ENCODE results near the gene BRSK1. TPM values are rescaled to one million over a fixed set of nuclear protein-coding genes. Genes with fewer than 3 reads are reported as not detected.

Gene BRSK1
- total RNA-seq, 1 experiment from 2014 or later, result 8.7 TPM

- POLR2A ChIA-PET (ENCODE audit: unreplicated experiment), result interaction anchor here (0.6 kb wide), 1 partner anchor 14 kb away, joined by 3 read pairs; no protein-coding TSS in a partner anchor
- Histone ChIP-seq H3K27me3 (ENCODE audit: low read length) (peaks cover 17% of the 10 kb centered on the region), H3K79me2 (ENCODE audit: low read length) (no peaks in the 10 kb centered on the region), H3K9me3 (ENCODE audit: low read length) (no peaks in the 10 kb centered on the region), H3K4me3 (ENCODE audit: low read length) (no peak overlapping the region), H3F3A (ENCODE audit: low read length, unreplicated experiment) (no peaks in the 10 kb centered on the region), H3K4me1 (ENCODE audit: insufficient read depth, low read length) (peaks cover 45% of the 10 kb centered on the region), H3K4me2 (ENCODE audit: low read length) (peak overlapping the region; percentile 19), H3K27ac (ENCODE audit: low read length) (no peak overlapping the region), H2AFZ (ENCODE audit: low read length) (peak overlapping the region; percentile 5; the same call in 1 of the 2 replicates), H3K36me3 (ENCODE audit: low read depth, low read length) (no peaks in the 10 kb centered on the region), H3K9ac (ENCODE audit: low read length) (no peak overlapping the region), H3K9me2 (replicated peaks; ENCODE audit: low read length) (no peaks in the 10 kb centered on the region), H4K20me1 (ENCODE audit: low read length) (no peaks in the 10 kb centered on the region)
- DNase-seq (peak; percentile 66), ATAC-seq (peak; percentile 14)
- intact Hi-C loops (cut with micrococcal nuclease), result loop anchor here (2.0 kb wide), 1 partner anchor 17 kb away; the partner anchor contains the start of gene KMT5C
- no TSS peak for BruUV-seq (replicated peaks)
- TF ChIP-seq EZH2phosphoT487 (IDR thresholded peaks at IDR 0.05; ENCODE audit: borderline replicate concordance, low read length) (no peak), CTCF (conservative IDR thresholded peaks at IDR 0.05; ENCODE audit: low read depth, low read length) (no peak), EZH2 (IDR thresholded peaks at IDR 0.05; ENCODE audit: low read length, unreplicated experiment) (no peak)
- CTCF ChIA-PET, result no interaction called here
Observed at GRCh38 chr19:55355213-55355821, 71.5 kb downstream of the BRSK1 start.

- no peak overlapping the region for H2AFZ ChIP-seq (ENCODE audit: low read length)
- no peaks in the 10 kb centered on the region for H4K20me1 ChIP-seq (ENCODE audit: low read length)
- no peaks in the 10 kb centered on the region for H3K9me2 ChIP-seq (replicated peaks; ENCODE audit: low read length)
- H3K27me3 ChIP-seq (ENCODE audit: low read length), result 0 out of 2 replicates have a peak, but pooled peaks cover 6% of the 10 kb centered on the region
- BruUV-seq (replicated peaks), result no TSS peak
- POLR2A ChIA-PET (ENCODE audit: unreplicated experiment), result no interaction called here
- no peak for TF ChIP-seq EZH2phosphoT487 (IDR thresholded peaks at IDR 0.05; ENCODE audit: borderline replicate concordance, low read length)
- TF ChIP-seq CTCF (conservative IDR thresholded peaks at IDR 0.05; ENCODE audit: low read depth, low read length), result no peak
- no peak for TF ChIP-seq EZH2 (IDR thresholded peaks at IDR 0.05; ENCODE audit: low read length, unreplicated experiment)
- DNase-seq, result no peak
- H3K4me2 ChIP-seq (ENCODE audit: low read length), result no peak overlapping the region
- intact Hi-C loops (cut with micrococcal nuclease), result no loop called here
- no peak overlapping the region for H3K9ac ChIP-seq (ENCODE audit: low read length)
- no peaks in the 10 kb centered on the region for H3F3A ChIP-seq (ENCODE audit: low read length, unreplicated experiment)
- H3K36me3 ChIP-seq (ENCODE audit: low read depth, low read length), result no peaks in the 10 kb centered on the region
- H3K27ac ChIP-seq (ENCODE audit: low read length), result no peak overlapping the region
- peaks cover 16% of the 10 kb centered on the region for H3K4me1 ChIP-seq (ENCODE audit: insufficient read depth, low read length)
- no peaks in the 10 kb centered on the region for H3K9me3 ChIP-seq (ENCODE audit: low read length)
- no peak overlapping the region for H3K4me3 ChIP-seq (ENCODE audit: low read length)
- ATAC-seq, result no peak
- no peaks in the 10 kb centered on the region for H3K79me2 ChIP-seq (ENCODE audit: low read length)
- CTCF ChIA-PET, result no interaction called here
Observed at GRCh38 chr19:55358493-55358892, 74.7 kb downstream of the BRSK1 start.

Measured in PC-3 (cell line).